Stimulated activated CD4-positive, alpha-beta T cell treated with anti-CD3 and anti-CD28 coated beads, Interleukin-1b, Interleukin-23, amount 100 ng/mL, for 24 hours (primary cell): Measurements from ENCODE around the gene SURF1.
"Not testable (repeated sequence)": the region's sequence is repeated elsewhere in the genome, so short reads cannot be mapped to it uniquely, and the experiment has no call there.

Experiments used
- DNase-seq, 4 experiments: peaks; one replicate each; pipeline ENCODE4 v3.0.0-alpha.2; 2020; ENCODE audit warnings: low read depth in 4 of 4, low spot score in 1 of 4

The SURF1 gene

GRCh38 chr9:133384736-133385321 lies 28.5 kb upstream of the SURF1 start:
- DNase-seq = no peak

DNA sequence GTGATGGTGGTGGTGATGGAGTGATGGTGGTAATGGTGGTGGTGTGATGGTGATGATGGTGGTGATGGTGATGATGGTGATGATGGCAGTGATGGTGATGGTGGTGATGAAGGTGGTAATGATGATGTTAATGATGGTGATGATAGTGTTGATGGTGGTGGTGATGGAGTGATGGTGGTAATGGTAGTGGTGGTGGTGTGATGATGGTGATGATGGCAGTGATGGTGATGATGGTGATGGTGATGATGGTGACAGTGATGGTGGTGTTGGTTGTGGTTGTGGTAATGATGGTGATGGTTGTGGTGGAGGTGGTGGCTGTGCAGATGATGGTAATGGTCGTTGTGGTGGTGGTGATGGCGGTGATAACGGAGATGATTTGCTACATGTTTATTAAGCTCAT lies 27.2 kb upstream of the SURF1 start:
- no peak for DNase-seq

- no peak for DNase-seq
These were observed 26.3 kb upstream of the SURF1 start for GRCh38 chr9:133382507-133383141.

DNA sequence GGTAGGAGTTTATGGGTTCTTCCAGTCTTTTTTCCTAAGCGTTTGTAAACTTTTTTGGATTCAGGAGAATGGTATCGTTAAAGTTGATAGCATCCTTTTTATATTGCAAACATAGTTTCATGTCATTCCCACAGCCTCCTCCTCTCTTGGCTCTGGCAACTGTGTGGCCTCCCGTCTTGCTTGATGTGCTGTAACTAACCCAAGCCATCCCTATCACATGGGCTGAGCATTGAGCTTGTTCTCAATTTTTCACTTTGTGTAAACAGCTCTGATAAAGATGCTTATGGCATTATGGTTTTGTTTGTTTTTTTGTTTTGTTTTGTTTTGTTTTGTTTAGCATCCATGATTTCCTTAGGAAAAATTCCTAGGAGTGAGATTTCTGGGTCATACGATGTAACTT lies 24.4 kb upstream of the SURF1 start:
- no peak for DNase-seq

DNA sequence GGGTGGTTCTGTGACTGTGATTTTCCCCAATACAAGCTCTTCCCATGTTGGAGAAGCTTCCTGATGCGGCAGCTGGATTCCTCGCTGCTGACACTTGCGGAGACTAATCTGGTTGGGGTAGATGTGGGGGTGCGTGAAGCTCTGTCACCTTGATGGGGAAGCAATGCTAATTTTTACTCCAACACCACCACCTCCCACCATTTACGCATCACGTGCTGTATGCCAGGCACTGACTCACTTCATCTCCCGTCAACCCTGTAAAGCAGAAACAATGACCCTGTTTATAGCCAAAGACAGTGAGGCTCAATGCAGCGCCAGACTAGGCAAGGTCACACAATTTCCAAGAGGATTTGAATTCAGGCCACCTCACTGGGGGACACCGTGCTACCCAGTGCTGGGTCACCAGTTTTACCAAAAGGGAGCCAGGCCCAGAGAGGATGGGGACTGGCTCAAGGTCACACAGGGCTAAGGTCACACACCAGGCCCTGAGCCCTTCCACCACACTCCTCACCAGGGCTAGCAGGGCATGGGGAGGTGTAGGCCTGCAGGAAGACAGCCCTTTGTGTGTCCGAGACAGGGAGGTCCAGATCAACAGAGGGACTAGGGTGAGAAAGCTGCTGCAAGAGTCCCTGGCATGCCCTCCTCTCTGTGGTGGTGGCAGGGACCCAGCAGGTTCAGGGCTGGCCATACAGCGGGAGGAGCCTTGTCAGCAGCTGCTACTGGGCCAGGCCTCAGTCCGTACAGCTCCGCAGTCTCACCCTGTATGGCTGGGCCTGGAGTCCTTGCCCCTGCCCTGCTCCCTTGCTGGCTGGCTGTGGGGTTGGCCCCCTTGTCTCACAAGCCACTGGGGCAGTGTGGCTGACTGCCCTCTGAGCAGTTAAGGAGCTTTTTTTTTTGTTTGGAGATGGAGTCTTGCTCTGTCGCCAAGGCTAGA lies 23.1 kb upstream of the SURF1 start:
- DNase-seq = no peak

DNA sequence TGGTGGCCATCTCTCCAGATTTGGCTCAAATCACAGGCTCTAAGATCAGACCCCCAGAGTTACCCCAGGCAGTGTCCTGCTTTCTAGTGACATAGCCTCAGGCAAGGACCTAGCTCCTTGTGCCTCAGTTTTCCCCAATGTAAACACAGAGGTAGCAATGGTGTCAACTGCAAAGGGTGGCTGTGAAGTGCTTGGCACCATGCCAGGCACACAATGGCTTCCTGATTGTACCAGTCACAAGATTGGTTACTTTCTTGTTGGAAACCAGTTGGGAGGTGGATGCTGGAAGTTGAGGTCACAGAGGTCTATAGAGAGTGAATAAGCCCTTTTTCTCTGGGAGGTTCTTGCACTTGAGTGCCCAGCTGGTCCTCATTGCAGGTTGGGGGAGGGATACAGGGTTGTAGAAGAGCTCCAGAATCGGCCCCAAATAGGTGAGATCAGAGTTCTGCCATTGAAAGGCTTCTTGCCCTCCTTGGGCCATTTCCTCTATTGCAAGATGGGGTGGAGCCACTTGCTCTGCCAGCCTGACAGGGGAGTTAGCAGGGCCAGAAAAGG lies 22.2 kb upstream of the SURF1 start:
- DNase-seq = no peak

- DNase-seq = no peak
These were observed 21.5 kb upstream of the SURF1 start for GRCh38 chr9:133377721-133378216.

GRCh38 chr9:133377280-133377679 lies 21.0 kb upstream of the SURF1 start:
- not testable (repeated sequence) for DNase-seq

DNA sequence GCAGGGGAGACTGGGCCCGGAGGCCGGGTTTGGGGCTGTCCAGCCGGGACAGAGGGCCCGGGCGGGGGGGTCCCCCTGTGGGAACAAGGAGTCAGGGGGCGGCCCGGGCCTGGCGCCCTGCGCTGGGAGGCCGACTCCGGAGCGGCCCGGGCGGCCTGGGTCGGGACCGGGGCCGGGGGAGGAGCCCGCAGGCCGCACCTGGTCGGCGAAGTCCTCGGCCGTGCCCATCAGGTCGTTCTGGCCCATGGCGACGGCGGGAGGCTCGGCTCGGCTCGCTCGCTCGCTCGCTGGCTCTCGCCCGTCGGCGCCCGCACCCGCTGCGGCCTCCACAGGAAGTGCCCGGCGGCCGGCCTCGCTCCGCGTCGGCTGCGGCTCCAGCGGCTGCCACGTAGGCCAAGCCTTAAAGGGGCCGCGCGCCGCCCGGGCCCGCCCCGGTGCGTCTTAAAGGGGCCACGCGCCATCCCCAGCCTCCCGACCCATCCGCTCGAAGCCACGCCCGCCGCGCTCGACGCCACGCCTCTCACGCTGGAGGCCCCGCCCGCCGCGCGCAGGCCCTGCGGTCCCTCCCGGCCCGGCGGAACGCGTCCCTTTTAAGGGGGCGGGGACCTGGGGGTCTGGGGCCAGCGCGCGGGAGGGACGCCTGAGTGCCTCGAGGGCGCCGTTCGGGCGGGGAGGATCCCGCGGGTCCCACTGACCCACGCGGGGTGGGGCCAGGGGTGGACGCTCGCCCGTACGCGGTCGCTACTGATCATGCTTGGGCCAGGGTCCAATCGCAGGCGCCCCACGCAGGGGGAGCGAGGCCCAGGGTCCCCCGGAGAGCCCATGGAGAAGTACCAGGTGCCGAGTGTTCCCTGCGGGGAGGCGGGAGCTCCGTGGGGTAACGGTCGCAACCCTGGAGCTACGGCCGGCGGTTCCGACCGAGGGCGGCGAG lies 19.7 kb upstream of the SURF1 start, which contains the start of the genes STKLD1 and SURF4:
Gene STKLD1 (plus strand): TSS at position 643 of the 931 bp plus-strand sequence. CDS start 108 bp downstream, at position 751.
Gene SURF4 (minus strand): TSS at position 337 of the 931 bp plus-strand sequence. CDS start 91 bp downstream, at position 246.
- DNase-seq = peak; percentile 82 to 92 (median 90)

DNA sequence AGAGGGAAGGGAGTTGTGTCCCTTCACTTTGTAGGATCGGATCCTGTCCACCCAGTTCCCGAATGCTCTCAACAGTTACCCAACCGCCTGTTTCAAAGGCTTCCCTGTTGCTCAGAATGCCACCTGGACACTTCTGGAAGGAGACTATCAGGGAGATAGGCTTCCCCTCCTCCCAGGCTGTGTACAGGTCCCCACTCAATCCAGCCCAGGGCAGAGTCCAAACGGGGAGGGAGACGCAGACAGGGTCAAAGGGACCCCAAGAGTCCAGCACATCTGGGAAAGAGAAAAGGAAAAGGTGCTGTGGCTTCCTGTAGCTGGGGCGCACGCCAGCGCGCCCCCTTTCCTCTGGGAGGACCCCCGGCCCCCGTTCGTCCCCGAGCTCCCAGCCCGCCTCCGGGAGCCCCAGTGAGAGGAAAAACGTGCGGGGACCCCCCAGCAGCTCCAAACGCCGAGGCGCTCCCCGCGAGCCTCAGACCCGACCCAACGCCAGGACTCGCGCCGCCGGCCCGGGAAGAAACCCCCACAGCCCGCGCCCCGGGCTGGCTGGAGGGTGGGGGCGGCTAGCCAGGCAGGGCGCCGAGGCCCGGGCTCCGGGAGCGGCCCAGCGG lies 18.9 kb upstream of the SURF1 start:
- DNase-seq = no peak

DNA sequence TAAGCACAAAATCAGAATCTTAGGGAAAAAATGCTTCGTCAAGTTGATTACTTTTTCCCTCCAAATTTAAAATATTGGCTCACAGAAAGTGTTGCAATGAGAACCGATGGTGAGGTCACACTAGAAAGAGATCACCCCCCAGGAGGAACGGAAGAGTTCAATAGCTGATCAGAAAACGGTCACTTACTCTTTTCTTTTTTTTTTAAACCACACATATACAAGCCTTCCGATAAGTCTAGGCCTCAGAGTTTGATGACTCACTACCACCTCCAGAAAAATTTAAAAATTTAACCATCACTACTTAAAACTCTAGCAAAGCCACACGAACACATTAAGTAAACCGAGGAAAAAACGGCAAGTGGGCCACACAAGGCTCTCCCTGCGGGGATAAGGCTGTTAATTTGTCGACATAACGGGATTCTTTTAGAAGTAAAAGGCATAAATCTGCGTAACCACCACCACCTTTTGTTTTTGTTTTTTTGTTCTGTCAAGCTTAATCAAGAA lies 18.4 kb upstream of the SURF1 start:
- DNase-seq = no peak

DNA sequence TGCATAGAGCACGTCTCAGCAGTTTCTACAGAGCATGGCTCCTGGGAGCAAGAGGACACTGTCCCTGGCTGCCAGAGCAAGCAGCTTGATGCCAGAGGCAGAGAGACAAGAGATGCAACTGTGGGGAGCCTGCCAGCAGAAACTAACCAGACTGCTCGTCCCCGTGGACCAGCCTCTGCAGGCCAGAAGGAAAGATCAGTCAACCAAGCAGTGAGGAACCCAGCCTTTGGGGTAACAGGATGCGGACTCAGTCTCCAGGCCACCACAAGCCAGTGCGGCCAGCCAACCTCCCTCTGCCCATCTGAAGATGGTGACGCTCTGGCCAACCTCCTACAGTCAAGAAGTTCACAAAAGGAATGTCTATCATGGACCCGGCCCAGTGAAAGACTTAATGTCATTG lies 15.9 kb upstream of the SURF1 start:
- no peak for DNase-seq

DNA sequence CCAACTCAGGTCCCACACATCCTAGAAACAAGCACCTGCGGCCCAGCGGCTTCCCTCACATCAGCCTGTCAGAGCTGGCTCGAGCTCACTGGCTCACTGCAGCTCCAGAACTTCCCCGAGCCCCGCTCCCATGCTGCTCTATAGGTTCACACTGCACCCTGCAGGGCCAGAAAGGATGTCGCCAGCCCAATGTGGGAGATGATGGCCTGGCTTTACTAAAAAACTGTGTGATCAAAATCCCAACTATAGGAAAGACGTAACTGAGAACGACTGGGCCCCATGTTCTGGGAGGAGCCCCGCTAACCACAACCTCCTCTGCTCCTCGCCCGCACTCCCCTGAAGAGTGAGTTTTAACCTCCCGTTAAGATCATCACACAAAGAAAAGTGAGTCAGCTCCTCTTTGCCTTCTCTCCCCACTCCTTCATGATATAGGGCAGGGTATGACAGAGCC lies 15.0 kb upstream of the SURF1 start:
- peak in 3 of 4 experiments; percentile 49 to 80 (median 67) for DNase-seq

- DNase-seq = no peak
These were observed 14.4 kb upstream of the SURF1 start for GRCh38 chr9:133370685-133371084.

GRCh38 chr9:133369933-133370332 lies 13.6 kb upstream of the SURF1 start:
- DNase-seq = no peak

GRCh38 chr9:133369422-133369821 lies 13.1 kb upstream of the SURF1 start:
- no peak for DNase-seq

DNA sequence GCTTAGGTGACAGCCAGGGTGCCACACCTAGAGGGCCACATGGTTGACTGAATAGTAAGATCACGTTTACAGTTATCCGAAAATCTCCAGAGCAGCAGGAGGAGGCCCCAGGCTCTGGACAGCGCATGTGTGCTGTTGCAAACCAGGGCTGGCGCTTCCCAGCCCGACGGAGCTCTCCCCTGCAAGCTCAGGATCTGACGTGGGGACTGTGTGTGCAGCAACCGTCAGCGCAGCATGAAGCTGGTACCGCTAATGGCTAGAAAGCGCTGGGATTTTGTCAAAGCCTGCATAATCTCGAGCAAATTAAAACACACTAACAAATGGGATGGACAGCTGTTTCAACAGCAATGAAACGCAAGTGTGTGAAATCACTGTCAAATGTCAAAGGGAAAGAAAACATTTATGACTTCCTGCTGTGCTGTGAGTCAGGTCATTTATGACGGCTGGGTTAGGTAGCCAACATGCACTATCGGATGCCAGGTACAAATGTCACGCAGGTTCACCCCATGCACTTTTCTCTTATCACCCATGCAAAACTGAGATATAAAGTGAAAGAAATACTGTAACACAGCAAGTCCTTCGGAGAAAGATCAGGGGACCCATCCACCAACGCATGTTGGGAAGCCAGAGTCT lies 12.1 kb upstream of the SURF1 start:
- no peak for DNase-seq

DNA sequence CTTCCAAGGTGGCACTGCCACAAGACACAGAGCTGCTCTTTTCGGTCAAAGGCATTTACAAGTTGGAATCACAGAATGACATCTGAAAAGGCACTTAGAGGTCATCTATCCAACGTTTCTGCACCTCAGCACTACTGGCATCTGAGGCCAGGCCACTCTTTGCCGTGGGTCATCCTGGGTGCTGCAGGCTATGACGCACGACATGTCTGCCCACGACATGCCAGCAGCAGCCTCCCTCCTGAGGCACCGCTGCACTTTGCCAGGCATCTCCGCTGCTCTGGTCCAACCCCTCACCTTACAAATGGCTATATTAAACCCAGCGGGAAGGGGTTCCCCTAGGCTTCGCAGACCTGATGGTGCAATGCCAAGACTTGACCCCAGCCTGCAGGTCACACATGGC lies 11.5 kb upstream of the SURF1 start:
- DNase-seq = no peak

GRCh38 chr9:133367221-133367620 lies 10.9 kb upstream of the SURF1 start:
- no peak for DNase-seq
